HG03135 (cell line): ENCODE results near the gene STON1.
"Not testable (repeated sequence)": the region's sequence is repeated elsewhere in the genome, so short reads cannot be mapped to it uniquely, and the experiment has no call there.

Experiments
- ATAC-seq: cut with Tn5 transposase; IDR thresholded peaks from one replicate; pipeline ENCODE4 v1.9.1; 2021; ENCODE audit warnings: mild to moderate bottlenecking, moderate library complexity; ENCODE audit not compliant: unreplicated experiment

Gene STON1, protein sequence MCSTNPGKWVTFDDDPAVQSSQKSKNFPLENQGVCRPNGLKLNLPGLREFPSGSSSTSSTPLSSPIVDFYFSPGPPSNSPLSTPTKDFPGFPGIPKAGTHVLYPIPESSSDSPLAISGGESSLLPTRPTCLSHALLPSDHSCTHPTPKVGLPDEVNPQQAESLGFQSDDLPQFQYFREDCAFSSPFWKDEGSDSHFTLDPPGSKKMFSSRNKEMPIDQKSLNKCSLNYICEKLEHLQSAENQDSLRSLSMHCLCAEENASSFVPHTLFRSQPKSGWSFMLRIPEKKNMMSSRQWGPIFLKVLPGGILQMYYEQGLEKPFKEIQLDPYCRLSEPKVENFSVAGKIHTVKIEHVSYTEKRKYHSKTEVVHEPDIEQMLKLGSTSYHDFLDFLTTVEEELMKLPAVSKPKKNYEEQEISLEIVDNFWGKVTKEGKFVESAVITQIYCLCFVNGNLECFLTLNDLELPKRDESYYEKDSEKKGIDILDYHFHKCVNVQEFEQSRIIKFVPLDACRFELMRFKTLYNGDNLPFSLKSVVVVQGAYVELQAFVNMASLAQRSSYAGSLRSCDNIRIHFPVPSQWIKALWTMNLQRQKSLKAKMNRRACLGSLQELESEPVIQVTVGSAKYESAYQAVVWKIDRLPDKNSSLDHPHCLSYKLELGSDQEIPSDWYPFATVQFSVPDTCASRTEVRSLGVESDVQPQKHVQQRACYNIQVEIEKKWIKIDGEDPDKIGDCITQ

DNA sequence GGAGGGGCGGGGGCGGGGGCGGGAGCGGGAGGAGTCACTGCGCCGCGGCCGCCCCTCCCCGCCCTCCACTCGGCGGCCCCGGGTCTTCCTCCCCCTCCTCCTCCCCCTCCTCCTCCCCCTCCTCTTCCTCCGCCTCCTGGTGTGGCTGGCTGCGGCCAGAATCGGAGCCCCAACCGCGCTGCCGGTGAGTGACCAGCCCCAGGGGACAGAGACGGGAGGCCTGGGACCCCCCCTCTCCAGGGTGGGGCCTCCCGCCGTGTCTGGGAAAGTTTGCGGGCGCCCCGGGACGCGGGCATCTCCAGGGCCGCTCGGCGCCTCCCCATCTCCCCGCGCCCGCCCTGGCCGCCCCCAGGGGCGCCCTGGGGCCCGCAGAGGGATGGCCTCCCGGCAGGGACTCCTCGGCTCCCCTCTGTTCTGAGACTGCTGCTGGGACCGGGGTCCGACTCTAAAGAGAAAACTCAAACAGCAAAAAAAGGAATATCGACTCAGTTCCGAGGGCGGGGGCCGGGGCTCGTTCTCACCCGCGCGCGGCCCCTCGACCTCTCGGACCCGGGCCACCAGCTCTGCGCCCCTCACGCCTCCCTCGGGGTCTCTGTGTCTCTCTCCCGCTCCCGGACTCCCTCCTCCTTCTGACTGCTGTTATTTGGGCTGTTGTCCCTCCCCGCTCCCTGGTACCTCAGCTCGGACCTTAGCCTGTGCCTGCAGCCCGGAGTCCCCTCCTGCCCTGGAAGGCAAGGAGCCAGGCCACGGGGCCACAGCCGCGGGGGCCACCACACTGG, at the start of gene STON1:
TSS of gene STON1 (plus strand) at position 122 of the 779 bp plus-strand sequence. CDS start 50,480 bp downstream, outside the sequence.
- ATAC-seq = no peak

DNA sequence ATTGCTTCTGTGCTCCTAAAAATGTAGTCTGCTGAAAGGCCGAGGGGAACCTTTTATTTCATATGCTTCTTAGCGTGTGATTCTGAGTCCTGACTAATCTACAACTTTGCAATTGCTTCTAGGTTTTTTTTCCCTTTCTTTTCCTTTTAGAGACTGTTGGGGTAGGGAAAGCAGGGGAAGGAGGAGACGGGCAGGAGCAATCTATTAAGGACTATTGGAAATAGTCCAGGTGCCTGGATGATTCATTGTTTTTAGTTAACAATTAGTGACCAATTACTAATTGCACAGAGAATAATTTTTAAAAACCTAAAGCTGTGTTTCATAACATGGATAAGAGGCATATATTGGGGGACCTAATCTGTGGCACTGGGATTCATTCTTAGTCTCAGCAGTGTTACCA, 49.4 kb upstream of the STON1 start:
- no peak for ATAC-seq

DNA sequence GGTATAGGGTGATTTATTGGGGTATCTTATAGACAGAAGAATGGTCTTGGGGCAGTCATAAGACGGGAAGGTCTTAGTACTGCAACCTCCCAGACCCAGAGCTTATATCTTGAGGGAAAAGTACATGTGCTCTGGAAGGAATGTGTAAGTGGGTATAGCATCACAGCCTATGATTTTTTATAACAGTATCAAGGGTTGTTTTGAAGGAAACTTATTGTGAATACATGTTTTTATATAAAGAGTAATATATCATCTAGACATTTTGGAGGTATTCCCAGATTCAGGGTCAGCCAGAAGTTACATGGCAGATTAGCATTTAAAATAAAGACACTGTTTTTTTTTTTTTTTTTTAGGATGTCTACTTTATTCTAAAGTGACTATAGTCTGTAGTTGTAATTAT, 47.6 kb upstream of the STON1 start:
- ATAC-seq = no peak

DNA sequence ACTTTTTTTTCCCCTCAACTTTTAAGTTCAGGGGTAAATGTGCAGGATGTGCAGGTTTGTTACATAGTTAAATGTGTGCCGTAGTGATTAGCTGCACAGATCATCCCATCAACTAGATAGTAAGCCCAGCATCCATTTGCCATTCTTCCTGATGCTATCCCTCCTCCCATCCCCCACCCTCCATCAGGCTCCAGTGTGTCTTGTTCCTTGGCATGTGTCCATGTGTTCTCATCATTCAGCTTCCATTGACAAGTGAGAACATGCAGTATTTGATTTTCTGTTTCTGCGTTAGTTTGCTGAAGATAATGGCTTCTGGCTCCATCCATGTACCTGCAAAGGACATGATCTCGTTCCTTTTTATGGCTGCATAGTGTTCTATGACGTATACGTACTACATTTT, 47.2 kb upstream of the STON1 start:
- no peak for ATAC-seq

DNA sequence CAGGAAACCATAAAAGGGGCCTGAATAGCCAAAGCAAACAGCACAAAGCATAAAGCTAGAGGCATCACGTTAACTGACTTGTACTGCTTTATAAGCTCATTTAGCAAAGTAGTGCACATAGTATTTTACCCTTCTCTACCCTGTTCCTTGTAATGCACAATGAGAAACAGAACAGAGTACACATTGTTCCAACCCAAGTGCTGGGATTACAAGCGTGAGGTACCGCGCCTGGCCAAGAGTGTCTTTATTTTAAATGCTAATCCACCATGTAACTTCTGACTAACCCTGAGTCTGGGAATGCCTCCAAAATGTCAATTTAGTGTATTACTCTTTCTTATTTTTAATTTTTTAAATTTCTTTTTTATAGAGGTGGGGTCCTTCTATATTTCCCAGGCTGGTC, 46.4 kb upstream of the STON1 start:
- no peak for ATAC-seq

DNA sequence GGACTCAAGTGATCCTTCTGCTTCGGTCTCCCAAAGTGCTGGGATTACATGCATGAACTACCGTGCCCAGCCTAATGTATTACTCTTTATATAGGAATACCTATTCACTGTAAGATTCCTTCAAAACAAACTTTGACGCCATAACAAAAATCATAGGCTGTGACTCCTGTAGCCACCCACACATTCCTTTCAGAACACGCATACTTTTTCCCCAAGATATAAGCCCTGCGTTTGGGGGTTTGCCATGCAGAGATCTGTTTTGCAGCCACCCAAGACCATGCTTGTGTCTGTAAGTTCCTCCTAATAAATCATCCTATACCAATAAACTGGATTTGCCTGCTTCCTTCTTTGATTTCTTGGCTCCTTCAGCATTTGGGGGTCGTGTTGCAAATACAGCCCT, 46.0 kb upstream of the STON1 start:
- no peak for ATAC-seq

DNA sequence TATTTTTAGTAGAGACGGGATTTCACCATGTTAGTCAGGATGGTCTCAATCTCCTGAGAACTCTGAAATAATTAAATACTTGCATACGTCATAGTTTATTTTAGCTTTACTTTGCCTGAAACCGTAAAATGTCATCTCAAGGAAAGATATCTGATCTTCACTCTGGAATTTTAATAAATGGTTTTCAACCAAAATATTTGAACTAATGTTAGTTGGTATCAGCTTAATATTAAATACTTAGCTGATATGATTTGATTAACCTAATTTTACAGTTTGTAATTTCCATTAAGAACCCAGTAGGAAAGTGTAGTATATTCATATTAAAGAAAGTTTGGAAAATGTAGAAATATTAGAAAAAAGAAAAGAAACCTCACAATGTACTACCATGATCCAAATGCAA, 41.4 kb upstream of the STON1 start:
- no peak for ATAC-seq

DNA sequence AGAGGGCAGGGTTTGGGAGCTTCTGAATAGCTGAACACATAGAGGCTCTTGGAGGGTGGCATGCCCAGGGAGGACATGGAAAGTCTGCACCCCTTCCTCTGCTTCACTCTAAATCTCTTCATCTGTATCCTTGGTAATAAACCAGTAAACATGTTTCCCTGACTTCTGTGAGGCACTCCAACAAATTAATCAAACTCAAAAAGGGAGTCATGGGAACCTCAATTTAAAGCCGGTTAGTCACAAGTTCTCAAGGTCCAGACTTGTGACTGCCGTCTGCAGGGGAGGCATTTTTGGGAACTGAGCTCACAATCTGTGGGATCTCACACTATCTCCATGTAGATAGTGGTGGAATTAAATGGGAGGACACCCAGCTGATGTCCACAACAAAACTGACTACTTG, 33.1 kb upstream of the STON1 start:
- no peak for ATAC-seq

DNA sequence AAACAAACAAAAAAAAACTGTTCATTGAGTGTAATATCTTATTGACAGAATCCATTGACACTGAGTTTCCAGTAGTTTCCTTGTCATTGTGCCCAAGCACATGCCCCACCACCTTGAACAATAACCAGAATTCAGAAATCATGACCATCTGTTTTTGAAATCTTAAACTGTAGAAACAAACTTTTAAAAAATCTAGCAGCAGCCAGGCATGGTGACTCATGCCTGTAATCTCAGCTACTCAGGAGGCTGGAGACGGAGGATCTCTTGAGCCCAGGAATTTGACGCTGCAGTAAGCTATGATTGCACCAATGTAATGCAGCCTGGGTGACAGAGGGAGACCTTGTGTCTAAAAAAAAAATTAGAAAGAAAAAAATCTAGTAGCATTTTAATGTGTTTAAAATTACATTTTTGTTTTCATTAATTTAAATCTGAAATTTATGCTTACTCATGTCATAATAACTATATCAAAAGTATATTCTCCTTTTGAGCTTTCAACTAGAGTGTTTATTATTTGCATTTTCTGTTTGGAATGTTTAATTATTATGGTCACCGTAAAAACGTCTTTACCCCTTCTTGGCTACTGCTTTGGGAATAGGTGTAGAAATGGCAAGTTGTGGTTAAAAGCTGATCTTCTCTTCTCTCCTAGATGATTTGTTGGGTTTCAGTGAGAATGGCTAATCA, 25.2 kb upstream of the STON1 start:
- ATAC-seq = no peak

DNA sequence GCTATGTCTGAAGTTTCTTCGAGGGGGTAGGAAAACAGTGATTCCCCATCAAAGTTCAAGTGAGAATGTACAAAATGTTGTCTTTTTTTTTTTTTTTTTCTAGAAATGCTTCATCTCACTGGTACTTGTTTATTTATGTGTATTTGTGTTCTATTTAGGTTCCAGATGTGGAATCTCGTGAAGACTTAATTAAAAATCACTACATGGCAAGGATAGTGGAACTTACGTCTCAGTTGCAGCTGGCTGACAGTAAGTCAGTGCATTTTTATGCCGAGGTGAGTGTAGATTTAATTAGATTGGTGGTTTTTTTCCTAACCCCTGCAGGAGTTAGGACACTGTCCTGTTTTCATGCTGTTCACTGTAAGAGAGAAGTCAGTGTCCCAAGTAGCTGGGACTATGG, 22.8 kb upstream of the STON1 start:
- no peak for ATAC-seq

DNA sequence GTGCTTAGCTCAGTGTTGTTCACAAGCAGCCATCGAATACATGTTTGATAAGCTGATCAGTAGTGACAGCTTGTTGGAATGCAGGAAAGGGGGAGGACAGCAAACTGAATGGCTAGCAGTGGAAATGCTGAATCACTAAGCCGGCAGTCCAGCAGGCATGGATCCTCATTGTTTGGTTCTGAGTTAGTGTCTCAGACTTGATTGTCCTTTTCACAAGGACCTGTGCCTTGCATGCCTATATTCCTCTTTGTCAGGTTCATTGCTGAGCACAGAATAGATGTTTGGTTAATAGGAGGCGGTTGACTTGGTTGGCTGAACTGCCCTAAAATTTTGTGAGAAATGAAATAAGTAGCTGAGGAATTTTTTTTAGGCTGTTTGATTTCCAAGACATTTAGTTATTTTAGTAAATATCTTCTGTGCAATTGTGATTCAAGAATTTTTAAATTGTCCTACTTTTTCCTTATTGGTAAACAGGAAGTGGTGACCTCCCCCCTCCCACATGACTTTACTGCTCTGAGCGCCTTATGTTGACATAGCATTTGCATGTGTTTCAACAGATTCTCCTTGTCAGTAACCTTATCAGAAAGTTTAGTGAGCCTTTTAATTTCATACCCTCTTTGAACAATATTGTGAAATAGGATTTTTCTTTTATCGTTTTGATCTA, 21.4 kb upstream of the STON1 start:
- no peak for ATAC-seq

DNA sequence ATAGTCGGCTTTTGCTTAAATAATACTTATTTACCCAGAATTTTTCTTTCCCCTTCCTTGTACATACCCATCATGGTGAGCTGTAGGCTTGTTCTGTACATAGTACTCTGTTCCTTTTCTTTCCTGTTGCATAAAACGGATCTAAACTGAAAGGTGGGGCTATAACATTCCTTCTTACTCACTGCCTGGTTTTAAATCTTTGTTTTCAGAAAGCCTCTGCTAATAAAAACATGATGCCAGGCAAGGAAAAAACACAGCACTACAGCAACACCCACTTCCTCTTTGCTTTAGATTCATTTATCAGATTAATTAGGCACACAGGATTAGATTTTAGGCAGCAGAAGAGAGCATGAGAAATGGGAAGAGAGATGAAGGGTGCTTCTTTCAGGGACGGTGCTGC, 19.6 kb upstream of the STON1 start:
- ATAC-seq = no peak

DNA sequence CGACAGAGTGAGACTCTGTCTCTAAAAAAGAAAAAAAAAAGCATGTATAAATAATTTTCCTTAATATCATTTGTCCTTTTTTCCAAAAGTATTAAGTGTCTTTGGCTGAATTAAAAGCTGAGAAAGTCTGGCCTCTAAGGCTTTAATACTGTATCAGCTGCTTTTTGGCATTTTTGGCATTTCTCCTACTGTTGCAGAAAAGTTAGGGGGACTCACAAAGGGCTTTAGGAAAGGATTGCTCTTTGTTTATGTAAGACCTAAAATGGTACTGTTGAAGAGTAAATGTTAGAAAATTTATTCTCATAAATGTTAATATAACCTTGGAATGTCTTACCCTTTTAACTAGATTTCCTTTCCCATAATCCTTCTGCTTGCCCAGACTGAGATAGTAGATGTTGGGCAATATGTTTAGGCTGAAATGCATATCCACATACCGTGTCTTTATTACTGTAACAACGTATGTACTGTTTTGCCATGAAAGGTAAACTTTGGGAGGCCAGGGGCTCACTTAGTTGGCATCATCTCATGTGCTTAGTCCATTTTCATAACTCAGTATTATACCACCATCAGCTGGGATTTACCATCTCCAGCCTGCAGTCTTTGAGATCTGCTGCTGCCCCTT, 18.0 kb upstream of the STON1 start:
- ATAC-seq = no peak

DNA sequence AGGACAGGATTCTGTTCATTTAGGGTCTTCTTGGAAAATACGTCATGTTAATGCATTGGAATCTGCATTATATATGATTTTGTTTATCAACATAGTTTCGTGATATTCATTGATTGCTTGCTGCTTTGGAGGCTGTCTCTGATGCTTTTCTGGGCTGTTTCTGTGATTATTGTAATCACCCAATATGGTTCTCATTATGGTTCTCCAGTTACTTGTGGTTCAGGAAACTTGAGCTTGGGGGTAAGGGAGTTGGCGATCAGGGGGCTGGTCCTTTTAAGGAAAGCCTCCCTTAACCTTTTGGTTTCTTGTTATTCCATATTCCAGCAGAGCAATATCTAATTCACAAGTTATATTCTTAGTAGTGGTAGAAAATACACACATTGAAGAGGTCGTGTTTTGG, 17.4 kb upstream of the STON1 start:
- no peak for ATAC-seq

DNA sequence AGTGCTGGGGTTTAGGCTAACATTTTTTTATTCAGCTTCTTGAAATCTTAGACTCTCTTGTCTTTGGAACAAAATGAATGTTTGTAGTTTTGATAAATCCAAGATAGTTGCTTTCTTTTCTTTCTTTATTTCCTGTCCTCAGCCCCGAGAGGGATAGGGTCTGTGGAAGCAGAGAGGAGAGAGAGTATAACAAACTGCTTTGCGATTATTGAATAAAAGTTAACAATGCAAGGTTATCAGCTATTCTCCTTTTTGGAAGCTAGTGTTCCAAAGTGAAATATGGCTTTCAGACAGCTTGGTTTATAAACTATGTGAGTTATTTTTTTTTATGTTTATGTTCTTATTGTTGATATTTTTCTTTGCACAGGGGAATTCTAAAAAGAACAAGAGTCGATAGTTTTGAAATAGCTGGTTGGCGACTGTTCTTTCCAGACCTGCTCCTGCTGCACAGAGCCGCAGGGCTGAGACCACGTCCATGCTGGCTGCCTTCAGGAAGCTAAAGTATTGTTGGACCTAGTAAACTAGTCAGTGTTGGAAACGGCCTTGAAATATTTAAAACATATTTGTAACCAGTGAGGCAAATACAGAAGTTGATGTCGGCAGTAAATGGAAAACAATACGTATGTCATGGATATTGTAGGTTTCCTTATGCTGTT, 15.5 kb upstream of the STON1 start:
- no peak for ATAC-seq

DNA sequence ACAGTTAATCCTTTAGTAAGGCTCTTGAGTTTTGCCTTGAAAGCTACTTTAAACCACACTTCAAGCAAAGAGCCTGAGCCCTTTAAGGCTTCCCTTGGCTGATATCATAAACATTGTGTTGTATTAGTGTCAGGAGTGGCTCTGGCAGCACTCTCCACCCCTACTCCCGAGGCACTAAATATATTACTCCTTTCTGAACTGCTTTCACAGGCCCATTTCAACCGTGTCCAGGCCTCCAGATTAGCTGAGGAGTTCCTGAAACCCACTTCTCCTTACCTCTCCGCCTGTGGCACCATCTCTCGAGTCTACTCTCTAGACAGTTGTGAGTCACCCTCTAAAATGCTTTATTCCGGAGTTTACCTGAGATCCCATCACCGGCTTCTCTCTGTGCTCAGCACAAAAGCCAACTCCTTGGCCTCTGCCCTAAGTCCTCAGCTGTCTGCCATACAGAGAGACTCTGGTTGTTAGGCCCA, 14.4 kb upstream of the STON1 start:
- ATAC-seq = no peak

DNA sequence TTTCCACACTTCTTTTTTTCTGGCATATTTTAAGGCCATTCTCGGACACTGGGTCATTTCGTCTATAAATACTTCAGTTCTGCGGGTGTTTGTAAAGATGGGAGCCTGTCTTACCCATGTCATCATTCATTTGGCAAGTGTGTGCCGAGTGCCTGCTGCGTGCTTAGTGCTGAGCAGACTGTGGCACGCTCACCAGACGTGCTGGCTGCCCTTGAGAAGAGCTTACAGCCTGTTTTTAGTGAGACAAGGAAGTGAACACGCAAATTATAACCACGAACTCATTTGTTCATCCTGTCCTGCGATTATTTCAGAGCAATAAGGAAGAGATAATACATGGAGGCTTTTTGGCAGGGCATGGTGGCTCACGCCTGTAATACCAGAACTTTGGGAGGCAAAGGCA, 10.4 kb upstream of the STON1 start:
- ATAC-seq = no peak

DNA sequence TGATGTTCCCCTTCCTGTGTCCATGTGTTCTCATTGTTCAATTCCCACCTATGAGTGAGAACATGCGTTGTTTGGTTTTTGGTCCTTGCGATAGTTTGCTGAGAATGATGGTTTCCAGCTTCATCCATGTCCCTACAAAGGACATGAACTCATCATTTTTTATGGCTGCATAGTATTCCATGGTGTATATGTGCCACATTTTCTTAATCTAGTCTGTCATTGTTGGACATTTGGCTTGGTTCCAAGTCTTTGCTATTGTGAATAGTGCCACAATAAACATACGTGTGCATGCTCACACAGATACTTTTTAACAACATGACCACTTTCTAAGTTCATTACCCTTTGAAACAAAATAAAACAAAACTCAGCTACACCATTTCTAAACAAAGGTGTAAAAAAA, 5.2 kb upstream of the STON1 start:
- not testable (repeated sequence) for ATAC-seq

DNA sequence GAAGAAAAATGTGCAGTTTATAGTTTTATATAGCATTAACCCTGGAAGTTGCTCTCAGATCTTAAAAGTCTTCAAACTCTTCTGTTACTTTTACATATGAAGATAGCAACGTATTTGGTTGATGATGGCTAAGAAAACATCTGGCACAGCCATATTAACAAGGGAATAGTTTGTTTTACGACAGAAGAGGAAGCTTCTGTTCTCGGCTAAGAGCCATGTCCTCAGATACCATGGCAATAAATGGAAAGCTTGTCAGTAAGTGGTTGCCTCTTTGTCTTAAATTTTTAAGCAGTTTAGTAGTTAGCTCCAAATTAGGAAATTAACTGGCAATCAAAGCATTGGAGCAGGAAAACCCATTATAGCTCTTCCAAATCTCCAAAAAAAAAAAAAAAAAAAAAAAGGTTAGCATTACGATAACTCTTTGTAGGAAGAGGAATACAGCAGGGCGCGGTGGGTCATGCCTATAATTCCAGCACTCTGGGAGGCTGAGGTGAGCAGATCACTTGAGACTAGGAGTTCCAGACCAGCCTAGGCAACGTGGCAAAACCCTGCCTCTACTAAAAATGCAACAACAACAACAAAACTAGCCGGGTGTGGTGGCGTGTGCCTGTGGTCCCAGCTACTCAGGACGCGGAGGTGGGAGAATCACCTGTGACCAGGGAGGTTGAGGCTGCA, 4.5 kb upstream of the STON1 start:
- no peak for ATAC-seq
